ENCODE results near the gene LYPD4.

The LYPD4 gene

GRCh38 chr19:41887711-41888382, 43.4 kb upstream of the LYPD4 start:
- peak; percentile 54 for TF ChIP-seq CTCF (IDR thresholded peaks at IDR 0.05; ENCODE audit: insufficient read depth, low read depth, low read length, missing control alignments)
- DNase-seq (ENCODE audit: low read depth), result peak; percentile 97
- no peak overlapping the region for H3K4me3 ChIP-seq (ENCODE audit: low read length)

- H3K4me3 ChIP-seq (ENCODE audit: low read length), result no peak overlapping the region
- DNase-seq (ENCODE audit: low read depth), result peak; percentile 48
- TF ChIP-seq CTCF (IDR thresholded peaks at IDR 0.05; ENCODE audit: insufficient read depth, low read depth, low read length, missing control alignments), result no peak
Measured at GRCh38 chr19:41886761-41887710, 42.6 kb upstream of the LYPD4 start.

- no peak for TF ChIP-seq CTCF (IDR thresholded peaks at IDR 0.05; ENCODE audit: insufficient read depth, low read depth, low read length, missing control alignments)
- DNase-seq (ENCODE audit: low read depth), result peak; percentile 98
- H3K4me3 ChIP-seq (ENCODE audit: low read length), result peak overlapping the region; percentile 97
Measured at GRCh38 chr19:41883821-41884733, 39.6 kb upstream of the LYPD4 start.

- no peak for TF ChIP-seq CTCF (IDR thresholded peaks at IDR 0.05; ENCODE audit: insufficient read depth, low read depth, low read length, missing control alignments)
- no peak for DNase-seq (ENCODE audit: low read depth)
- peak overlapping the region; percentile 97 for H3K4me3 ChIP-seq (ENCODE audit: low read length)
Measured at GRCh38 chr19:41883463-41883820, 39.0 kb upstream of the LYPD4 start.

- H3K4me3 ChIP-seq (ENCODE audit: low read length), result peak within 1 kb of the TSS; percentile 97
- peak; percentile 44 for DNase-seq (ENCODE audit: low read depth)
- TF ChIP-seq CTCF (IDR thresholded peaks at IDR 0.05; ENCODE audit: insufficient read depth, low read depth, low read length, missing control alignments), result no peak
Measured at GRCh38 chr19:41882568-41883462, 38.3 kb upstream of the LYPD4 start, which contains the start of gene ARHGEF1. Gene ARHGEF1, plus strand, starts transcription at chr19:41883184. Its CDS starts 4,899 bp downstream, at chr19:41888083.

- no peak overlapping the region for H3K4me3 ChIP-seq (ENCODE audit: low read length)
- DNase-seq (ENCODE audit: low read depth), result no peak
- no peak for TF ChIP-seq CTCF (IDR thresholded peaks at IDR 0.05; ENCODE audit: insufficient read depth, low read depth, low read length, missing control alignments)
Measured at GRCh38 chr19:41880329-41880708, 35.8 kb upstream of the LYPD4 start.
